ENCODE results near the gene FLOT1.

GRCh38 chr6:30760549-30760948 is 18.1 kb upstream of the FLOT1 start:
- no peak for TF ChIP-seq RFX1 (IDR thresholded peaks at IDR 0.05)
- no peak for TF ChIP-seq MNT (IDR thresholded peaks at IDR 0.05)
- no peak for TF ChIP-seq REST (IDR thresholded peaks at IDR 0.05; ENCODE audit: borderline replicate concordance in 1 of 2, low read depth in 1 of 2, low read length in 2 of 2)
- no peak for TF ChIP-seq ZNF232 (CRISPR knock-in tag; IDR thresholded peaks at IDR 0.05; ENCODE audit: borderline replicate concordance)
- TF ChIP-seq, protein P1, sequence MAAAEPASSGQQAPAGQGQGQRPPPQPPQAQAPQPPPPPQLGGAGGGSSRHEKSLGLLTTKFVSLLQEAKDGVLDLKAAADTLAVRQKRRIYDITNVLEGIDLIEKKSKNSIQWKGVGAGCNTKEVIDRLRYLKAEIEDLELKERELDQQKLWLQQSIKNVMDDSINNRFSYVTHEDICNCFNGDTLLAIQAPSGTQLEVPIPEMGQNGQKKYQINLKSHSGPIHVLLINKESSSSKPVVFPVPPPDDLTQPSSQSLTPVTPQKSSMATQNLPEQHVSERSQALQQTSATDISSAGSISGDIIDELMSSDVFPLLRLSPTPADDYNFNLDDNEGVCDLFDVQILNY (CRISPR knock-in tag; conservative IDR thresholded peaks at IDR 0.05), result no peak
- TF ChIP-seq, protein P2, sequence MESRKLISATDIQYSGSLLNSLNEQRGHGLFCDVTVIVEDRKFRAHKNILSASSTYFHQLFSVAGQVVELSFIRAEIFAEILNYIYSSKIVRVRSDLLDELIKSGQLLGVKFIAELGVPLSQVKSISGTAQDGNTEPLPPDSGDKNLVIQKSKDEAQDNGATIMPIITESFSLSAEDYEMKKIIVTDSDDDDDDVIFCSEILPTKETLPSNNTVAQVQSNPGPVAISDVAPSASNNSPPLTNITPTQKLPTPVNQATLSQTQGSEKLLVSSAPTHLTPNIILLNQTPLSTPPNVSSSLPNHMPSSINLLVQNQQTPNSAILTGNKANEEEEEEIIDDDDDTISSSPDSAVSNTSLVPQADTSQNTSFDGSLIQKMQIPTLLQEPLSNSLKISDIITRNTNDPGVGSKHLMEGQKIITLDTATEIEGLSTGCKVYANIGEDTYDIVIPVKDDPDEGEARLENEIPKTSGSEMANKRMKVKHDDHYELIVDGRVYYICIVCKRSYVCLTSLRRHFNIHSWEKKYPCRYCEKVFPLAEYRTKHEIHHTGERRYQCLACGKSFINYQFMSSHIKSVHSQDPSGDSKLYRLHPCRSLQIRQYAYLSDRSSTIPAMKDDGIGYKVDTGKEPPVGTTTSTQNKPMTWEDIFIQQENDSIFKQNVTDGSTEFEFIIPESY (CRISPR knock-in tag; IDR thresholded peaks at IDR 0.05), result no peak
- no peak for TF ChIP-seq ZNF343 (CRISPR knock-in tag; IDR thresholded peaks at IDR 0.05)
- no peak for TF ChIP-seq KLF16 (CRISPR knock-in tag; IDR thresholded peaks at IDR 0.05)
- TF ChIP-seq, protein P3, sequence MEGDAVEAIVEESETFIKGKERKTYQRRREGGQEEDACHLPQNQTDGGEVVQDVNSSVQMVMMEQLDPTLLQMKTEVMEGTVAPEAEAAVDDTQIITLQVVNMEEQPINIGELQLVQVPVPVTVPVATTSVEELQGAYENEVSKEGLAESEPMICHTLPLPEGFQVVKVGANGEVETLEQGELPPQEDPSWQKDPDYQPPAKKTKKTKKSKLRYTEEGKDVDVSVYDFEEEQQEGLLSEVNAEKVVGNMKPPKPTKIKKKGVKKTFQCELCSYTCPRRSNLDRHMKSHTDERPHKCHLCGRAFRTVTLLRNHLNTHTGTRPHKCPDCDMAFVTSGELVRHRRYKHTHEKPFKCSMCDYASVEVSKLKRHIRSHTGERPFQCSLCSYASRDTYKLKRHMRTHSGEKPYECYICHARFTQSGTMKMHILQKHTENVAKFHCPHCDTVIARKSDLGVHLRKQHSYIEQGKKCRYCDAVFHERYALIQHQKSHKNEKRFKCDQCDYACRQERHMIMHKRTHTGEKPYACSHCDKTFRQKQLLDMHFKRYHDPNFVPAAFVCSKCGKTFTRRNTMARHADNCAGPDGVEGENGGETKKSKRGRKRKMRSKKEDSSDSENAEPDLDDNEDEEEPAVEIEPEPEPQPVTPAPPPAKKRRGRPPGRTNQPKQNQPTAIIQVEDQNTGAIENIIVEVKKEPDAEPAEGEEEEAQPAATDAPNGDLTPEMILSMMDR (CRISPR knock-in tag; IDR thresholded peaks at IDR 0.05), result no peak
- TF ChIP-seq, protein P4, sequence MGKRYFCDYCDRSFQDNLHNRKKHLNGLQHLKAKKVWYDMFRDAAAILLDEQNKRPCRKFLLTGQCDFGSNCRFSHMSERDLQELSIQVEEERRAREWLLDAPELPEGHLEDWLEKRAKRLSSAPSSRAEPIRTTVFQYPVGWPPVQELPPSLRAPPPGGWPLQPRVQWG (CRISPR knock-in tag; IDR thresholded peaks at IDR 0.05; ENCODE audit: borderline replicate concordance, low read depth), result no peak
